H1 (cell line): ENCODE measurements around the gene CERS5. TPM values are rescaled to one million over a fixed set of nuclear protein-coding genes. Genes with fewer than 3 reads are reported as not detected.

Source experiments
- CTCF ChIP-seq, 3 experiments: IDR thresholded peaks; 1 replicate in 2 of 3; 2 replicates in 1 of 3; pipeline versions ENCODE4 v1.5.1 to v1.6.1; 2011; ENCODE audit warnings: low read length in 3 of 3, mild to moderate bottlenecking in 3 of 3, inconsistent platforms in 2 of 3, low read depth in 1 of 3, moderate library complexity in 1 of 3; ENCODE audit not compliant: insufficient read depth in 1 of 3; ENCODE audit errors: control extremely low read depth in 1 of 3
- FOSL1 ChIP-seq: IDR thresholded peaks from 2 replicates; pipeline ENCODE4 v1.6.1; 2011; ENCODE audit warnings: mild to moderate bottlenecking, low read depth, low read length, moderate library complexity; ENCODE audit not compliant: insufficient read depth
- POLR2A ChIP-seq, 2 experiments: IDR thresholded peaks; 1 replicate in 1 of 2; 2 replicates in 1 of 2; pipeline ENCODE4 v1.6.1; 2011; ENCODE audit warnings: low read depth in 2 of 2, low read length in 2 of 2, mild to moderate bottlenecking in 2 of 2; ENCODE audit errors: control extremely low read depth in 1 of 2
- RAD21 ChIP-seq, 2 experiments: IDR thresholded peaks in 1 of 2; conservative IDR thresholded peaks in 1 of 2; 2 replicates each; pipeline ENCODE4 v1.6.1; 2011; ENCODE audit warnings: low read depth in 2 of 2, low read length in 2 of 2, improper control_type of control experiment in 1 of 2, inconsistent platforms in 1 of 2, mild to moderate bottlenecking in 1 of 2, moderate library complexity in 1 of 2
- RXRA ChIP-seq: IDR thresholded peaks from 2 replicates; pipeline ENCODE4 v1.6.1; 2011; ENCODE audit warnings: low read depth, mild to moderate bottlenecking, low read length, moderate library complexity; ENCODE audit not compliant: insufficient read depth
- polyA plus RNA-seq, 7 experiments: library from polyadenylated mRNA; depleted of rRNA in 3 of 7; stranded (reverse) in 5 of 7; unstranded in 2 of 7; fragments of >200 nt in 5 of 7; fragments of 200-250 nt in 2 of 7; gene quantifications; 1 replicate in 5 of 7; 2 replicates in 1 of 7; 4 replicates in 1 of 7; pipeline versions ENCODE4 v1.2.1 to v1.2.3, GENCODE V29; 2011 to 2013; ENCODE audit warnings: missing spikeins in 2 of 7, mixed read lengths in 2 of 7
- total RNA-seq: library from RNA; stranded (reverse); fragmentation: NEBNext Ultra II Directional; extraction: Animal tissue kit (Norgen Biotek cat#: 25700); gene quantifications from 2 replicates; pipeline ENCODE4 v1.2.1, GENCODE V29; 2021
- TF ChIP-seq, protein P1 (sequence below): fragments of 300-600 bp; sonication (generic); IDR thresholded peaks from 2 replicates; pipeline ENCODE4 v1.7.1; 2012; ENCODE audit warnings: low read length, moderate library complexity, mild to moderate bottlenecking, inconsistent platforms; ENCODE audit not compliant: insufficient replicate concordance

Gene CERS5
- total and polyA plus RNA-seq, 2 of the 8 experiments (the other 6 are each of a cell fraction or from before 2014, with no cell fraction given), result 69.2 to 119 TPM

- TF ChIP-seq, protein P1, sequence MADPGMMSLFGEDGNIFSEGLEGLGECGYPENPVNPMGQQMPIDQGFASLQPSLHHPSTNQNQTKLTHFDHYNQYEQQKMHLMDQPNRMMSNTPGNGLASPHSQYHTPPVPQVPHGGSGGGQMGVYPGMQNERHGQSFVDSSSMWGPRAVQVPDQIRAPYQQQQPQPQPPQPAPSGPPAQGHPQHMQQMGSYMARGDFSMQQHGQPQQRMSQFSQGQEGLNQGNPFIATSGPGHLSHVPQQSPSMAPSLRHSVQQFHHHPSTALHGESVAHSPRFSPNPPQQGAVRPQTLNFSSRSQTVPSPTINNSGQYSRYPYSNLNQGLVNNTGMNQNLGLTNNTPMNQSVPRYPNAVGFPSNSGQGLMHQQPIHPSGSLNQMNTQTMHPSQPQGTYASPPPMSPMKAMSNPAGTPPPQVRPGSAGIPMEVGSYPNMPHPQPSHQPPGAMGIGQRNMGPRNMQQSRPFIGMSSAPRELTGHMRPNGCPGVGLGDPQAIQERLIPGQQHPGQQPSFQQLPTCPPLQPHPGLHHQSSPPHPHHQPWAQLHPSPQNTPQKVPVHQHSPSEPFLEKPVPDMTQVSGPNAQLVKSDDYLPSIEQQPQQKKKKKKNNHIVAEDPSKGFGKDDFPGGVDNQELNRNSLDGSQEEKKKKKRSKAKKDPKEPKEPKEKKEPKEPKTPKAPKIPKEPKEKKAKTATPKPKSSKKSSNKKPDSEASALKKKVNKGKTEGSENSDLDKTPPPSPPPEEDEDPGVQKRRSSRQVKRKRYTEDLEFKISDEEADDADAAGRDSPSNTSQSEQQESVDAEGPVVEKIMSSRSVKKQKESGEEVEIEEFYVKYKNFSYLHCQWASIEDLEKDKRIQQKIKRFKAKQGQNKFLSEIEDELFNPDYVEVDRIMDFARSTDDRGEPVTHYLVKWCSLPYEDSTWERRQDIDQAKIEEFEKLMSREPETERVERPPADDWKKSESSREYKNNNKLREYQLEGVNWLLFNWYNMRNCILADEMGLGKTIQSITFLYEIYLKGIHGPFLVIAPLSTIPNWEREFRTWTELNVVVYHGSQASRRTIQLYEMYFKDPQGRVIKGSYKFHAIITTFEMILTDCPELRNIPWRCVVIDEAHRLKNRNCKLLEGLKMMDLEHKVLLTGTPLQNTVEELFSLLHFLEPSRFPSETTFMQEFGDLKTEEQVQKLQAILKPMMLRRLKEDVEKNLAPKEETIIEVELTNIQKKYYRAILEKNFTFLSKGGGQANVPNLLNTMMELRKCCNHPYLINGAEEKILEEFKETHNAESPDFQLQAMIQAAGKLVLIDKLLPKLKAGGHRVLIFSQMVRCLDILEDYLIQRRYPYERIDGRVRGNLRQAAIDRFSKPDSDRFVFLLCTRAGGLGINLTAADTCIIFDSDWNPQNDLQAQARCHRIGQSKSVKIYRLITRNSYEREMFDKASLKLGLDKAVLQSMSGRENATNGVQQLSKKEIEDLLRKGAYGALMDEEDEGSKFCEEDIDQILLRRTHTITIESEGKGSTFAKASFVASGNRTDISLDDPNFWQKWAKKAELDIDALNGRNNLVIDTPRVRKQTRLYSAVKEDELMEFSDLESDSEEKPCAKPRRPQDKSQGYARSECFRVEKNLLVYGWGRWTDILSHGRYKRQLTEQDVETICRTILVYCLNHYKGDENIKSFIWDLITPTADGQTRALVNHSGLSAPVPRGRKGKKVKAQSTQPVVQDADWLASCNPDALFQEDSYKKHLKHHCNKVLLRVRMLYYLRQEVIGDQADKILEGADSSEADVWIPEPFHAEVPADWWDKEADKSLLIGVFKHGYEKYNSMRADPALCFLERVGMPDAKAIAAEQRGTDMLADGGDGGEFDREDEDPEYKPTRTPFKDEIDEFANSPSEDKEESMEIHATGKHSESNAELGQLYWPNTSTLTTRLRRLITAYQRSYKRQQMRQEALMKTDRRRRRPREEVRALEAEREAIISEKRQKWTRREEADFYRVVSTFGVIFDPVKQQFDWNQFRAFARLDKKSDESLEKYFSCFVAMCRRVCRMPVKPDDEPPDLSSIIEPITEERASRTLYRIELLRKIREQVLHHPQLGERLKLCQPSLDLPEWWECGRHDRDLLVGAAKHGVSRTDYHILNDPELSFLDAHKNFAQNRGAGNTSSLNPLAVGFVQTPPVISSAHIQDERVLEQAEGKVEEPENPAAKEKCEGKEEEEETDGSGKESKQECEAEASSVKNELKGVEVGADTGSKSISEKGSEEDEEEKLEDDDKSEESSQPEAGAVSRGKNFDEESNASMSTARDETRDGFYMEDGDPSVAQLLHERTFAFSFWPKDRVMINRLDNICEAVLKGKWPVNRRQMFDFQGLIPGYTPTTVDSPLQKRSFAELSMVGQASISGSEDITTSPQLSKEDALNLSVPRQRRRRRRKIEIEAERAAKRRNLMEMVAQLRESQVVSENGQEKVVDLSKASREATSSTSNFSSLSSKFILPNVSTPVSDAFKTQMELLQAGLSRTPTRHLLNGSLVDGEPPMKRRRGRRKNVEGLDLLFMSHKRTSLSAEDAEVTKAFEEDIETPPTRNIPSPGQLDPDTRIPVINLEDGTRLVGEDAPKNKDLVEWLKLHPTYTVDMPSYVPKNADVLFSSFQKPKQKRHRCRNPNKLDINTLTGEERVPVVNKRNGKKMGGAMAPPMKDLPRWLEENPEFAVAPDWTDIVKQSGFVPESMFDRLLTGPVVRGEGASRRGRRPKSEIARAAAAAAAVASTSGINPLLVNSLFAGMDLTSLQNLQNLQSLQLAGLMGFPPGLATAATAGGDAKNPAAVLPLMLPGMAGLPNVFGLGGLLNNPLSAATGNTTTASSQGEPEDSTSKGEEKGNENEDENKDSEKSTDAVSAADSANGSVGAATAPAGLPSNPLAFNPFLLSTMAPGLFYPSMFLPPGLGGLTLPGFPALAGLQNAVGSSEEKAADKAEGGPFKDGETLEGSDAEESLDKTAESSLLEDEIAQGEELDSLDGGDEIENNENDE, result no peak
- TF ChIP-seq FOSL1 (no peak), POLR2A (IDR thresholded peaks at IDR 0.05; ENCODE audit: control extremely low read depth in 1 of 2, low read depth in 2 of 2, low read length in 2 of 2) (peak; percentile 57 to 62), RXRA (peak; percentile 27; the same call in 1 of the 2 replicates), RAD21 (IDR thresholded peaks at IDR 0.05 in 1 of 2, conservative IDR thresholded peaks at IDR 0.05 in 1 of 2; ENCODE audit: low read depth in 2 of 2, low read length in 2 of 2) (no peak), CTCF (IDR thresholded peaks at IDR 0.05; ENCODE audit: control extremely low read depth in 1 of 3, insufficient read depth in 1 of 3, low read depth in 1 of 3, low read length in 3 of 3) (peak; percentile 71 to 82 (median 74))
Measured at GRCh38 chr12:50084775-50085614, 82.2 kb downstream of the CERS5 start, which contains the start of gene SMARCD1 (continued).
